A673 (cell line): ENCODE results near the gene SMARCA2. TPM values are rescaled to one million over a fixed set of nuclear protein-coding genes. Genes with fewer than 3 reads are reported as not detected.

Source experiments
- BruUV-seq: library from RNA; stranded (reverse); fragments of 400-500 nt; replicated peaks from 2 replicates; lab custom pipeline; 2021; lab: Mats Ljungman, UMichigan
- CTCF ChIA-PET: fragments of 300-600 bp; sonication (Branson Sonifier 250); formaldehyde crosslinking; loops from one replicate; lab custom pipeline; 2022; ENCODE audit warnings: antibody characterized with exemption; lab: Charles Lee
- POLR2A ChIA-PET: fragments of 300-600 bp; sonication (Branson Sonifier 250); formaldehyde crosslinking; loops from one replicate; lab custom pipeline; 2022; ENCODE audit warnings: antibody characterized with exemption; ENCODE audit not compliant: low non-redundant PET; lab: Charles Lee
- DNase-seq: peaks from one replicate; pipeline ENCODE4 v3.0.0-alpha.2; 2015; ENCODE audit warnings: low spot score
- H3K27ac ChIP-seq: fragments of 200-600 bp; sonication (generic); 2 replicates; pipeline ENCODE4 v1.5.1; 2016; ENCODE audit warnings: mixed run types, low read depth, mild to moderate bottlenecking, mixed read lengths, antibody characterized with exemption, low read length; ENCODE audit not compliant: poor library complexity, severe bottlenecking
- H3K27me3 ChIP-seq: fragments of 200-600 bp; sonication (generic); replicated peaks from 2 replicates; pipeline ENCODE4 v1.6.1; 2017; ENCODE audit warnings: mixed run types, low read depth, mild to moderate bottlenecking, mixed read lengths, antibody characterized with exemption, low read length; ENCODE audit not compliant: insufficient read depth, poor library complexity
- H3K36me3 ChIP-seq: fragments of 200-600 bp; sonication (generic); 2 replicates; pipeline ENCODE4 v1.6.1; 2016; ENCODE audit warnings: mixed run types, mild to moderate bottlenecking, mixed read lengths, antibody characterized with exemption, low read length; ENCODE audit not compliant: insufficient read depth, poor library complexity, severe bottlenecking
- H3K4me1 ChIP-seq: fragments of 200-600 bp; sonication (generic); 2 replicates; pipeline ENCODE4 v1.6.1; 2017; ENCODE audit warnings: mixed run types, mild to moderate bottlenecking, mixed read lengths, antibody characterized with exemption, low read length; ENCODE audit not compliant: insufficient read depth, poor library complexity, severe bottlenecking
- H3K4me3 ChIP-seq: fragments of 200-600 bp; sonication (generic); 2 replicates; pipeline ENCODE4 v1.5.1; 2016; ENCODE audit warnings: low read depth, mixed run types, mild to moderate bottlenecking, mixed read lengths, low read length; ENCODE audit not compliant: poor library complexity, severe bottlenecking
- H3K9me3 ChIP-seq: fragments of 200-600 bp; sonication (generic); 2 replicates; pipeline ENCODE4 v1.6.1; 2016; ENCODE audit warnings: mixed run types, low read depth, mild to moderate bottlenecking, mixed read lengths, antibody characterized with exemption, low read length; ENCODE audit not compliant: poor library complexity, severe bottlenecking
- EZH2 ChIP-seq: fragments of 200-600 bp; sonication (generic); IDR thresholded peaks from 2 replicates; pipeline ENCODE4 v1.6.1; 2017; ENCODE audit warnings: borderline replicate concordance, low read depth, mild to moderate bottlenecking, mixed read lengths, antibody characterized with exemption, low read length; ENCODE audit not compliant: poor library complexity, severe bottlenecking
- intact Hi-C: fragments of 100-400 bp; cut with micrococcal nuclease; formaldehyde crosslinking; loops from one replicate; pipeline ENCODE4 v1.10.0; 2022; ENCODE audit not compliant: unreplicated experiment
- total RNA-seq: library from RNA; stranded (reverse); gene quantifications from 2 replicates; pipeline ENCODE4 v1.2.3, GENCODE V29; 2021
- TF ChIP-seq, protein P1 (sequence below): fragments of 300-800, 200-600 bp; sonication (generic); conservative IDR thresholded peaks from 2 replicates; pipeline ENCODE4 v1.5.1; 2017; ENCODE audit warnings: low read depth, mild to moderate bottlenecking, antibody characterized with exemption, low read length, moderate library complexity, mixed read lengths

SMARCA2 gene
- total RNA-seq, 1 experiment from 2014 or later = 69.0 TPM

DNA sequence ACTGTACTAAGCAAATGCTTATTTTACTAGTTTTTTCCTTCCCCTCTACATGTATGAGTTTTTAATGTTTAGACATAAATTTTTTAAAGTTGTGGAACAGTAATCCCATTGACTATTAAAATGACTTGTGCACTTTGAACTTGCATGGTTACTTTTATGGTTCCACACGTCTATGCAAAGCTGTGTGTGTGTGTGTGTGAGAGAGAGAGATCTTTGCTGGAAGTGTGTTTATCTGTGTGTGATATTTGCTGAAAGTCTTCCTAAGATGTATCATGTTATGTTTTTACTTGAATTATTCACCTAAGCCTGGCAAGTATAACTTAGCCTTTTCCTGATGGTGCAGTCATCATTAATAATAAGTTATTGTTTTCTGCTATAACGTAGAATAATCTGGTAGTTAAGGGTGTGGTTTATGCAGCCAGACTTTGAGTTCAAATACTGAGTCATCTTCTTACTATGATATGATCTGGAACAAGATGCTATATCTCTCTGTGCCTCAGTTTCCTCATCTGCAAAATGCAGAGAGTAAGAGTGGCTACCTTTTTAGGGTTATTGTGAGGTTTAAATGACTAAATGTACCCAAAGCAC, 138.6 kb downstream of the SMARCA2 start:
- H3K9me3 ChIP-seq = no peaks in the 10 kb centered on the region
- CTCF ChIA-PET = no interaction called here
- POLR2A ChIA-PET = no interaction called here
- peaks cover 19% of the 10 kb centered on the region for H3K4me1 ChIP-seq
- H3K27ac ChIP-seq = no peak overlapping the region
- no TSS peak for BruUV-seq
- DNase-seq = no peak
- intact Hi-C loops = no loop called here
- H3K4me3 ChIP-seq = no peak overlapping the region
- no peak for TF ChIP-seq EZH2
- TF ChIP-seq, protein P1, sequence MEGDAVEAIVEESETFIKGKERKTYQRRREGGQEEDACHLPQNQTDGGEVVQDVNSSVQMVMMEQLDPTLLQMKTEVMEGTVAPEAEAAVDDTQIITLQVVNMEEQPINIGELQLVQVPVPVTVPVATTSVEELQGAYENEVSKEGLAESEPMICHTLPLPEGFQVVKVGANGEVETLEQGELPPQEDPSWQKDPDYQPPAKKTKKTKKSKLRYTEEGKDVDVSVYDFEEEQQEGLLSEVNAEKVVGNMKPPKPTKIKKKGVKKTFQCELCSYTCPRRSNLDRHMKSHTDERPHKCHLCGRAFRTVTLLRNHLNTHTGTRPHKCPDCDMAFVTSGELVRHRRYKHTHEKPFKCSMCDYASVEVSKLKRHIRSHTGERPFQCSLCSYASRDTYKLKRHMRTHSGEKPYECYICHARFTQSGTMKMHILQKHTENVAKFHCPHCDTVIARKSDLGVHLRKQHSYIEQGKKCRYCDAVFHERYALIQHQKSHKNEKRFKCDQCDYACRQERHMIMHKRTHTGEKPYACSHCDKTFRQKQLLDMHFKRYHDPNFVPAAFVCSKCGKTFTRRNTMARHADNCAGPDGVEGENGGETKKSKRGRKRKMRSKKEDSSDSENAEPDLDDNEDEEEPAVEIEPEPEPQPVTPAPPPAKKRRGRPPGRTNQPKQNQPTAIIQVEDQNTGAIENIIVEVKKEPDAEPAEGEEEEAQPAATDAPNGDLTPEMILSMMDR = no peak
- no peaks in the 10 kb centered on the region for H3K27me3 ChIP-seq
- no peaks in the 10 kb centered on the region for H3K36me3 ChIP-seq

DNA sequence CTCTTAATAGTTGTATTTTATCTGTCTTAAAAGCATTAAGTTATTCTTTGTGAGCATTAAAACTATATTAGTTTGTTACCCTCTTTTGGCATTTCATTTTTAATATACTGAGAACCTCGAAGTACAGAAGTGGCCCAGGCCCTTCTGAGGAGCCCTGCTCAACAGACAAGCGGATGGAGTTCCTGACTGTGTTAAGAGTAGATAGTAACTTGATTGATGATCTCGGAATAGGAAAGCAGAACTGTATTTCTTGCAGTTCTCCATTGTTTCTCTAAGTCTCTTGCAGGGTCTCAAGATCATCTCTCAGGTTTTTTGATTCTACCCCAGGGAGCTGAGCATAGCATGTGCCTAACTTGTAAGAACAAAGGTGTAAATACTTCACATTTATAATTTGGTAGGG, 139.6 kb downstream of the SMARCA2 start:
- no TSS peak for BruUV-seq
- Histone ChIP-seq H3K36me3 (no peaks in the 10 kb centered on the region), H3K27me3 (no peaks in the 10 kb centered on the region), H3K27ac (no peak overlapping the region), H3K4me1 (peaks cover 20% of the 10 kb centered on the region), H3K9me3 (no peaks in the 10 kb centered on the region), H3K4me3 (no peak overlapping the region)
- intact Hi-C loops = no loop called here
- DNase-seq = no peak
- CTCF ChIA-PET = no interaction called here
- TF ChIP-seq EZH2 = no peak
- TF ChIP-seq, protein P1 = no peak
- POLR2A ChIA-PET = no interaction called here

DNA sequence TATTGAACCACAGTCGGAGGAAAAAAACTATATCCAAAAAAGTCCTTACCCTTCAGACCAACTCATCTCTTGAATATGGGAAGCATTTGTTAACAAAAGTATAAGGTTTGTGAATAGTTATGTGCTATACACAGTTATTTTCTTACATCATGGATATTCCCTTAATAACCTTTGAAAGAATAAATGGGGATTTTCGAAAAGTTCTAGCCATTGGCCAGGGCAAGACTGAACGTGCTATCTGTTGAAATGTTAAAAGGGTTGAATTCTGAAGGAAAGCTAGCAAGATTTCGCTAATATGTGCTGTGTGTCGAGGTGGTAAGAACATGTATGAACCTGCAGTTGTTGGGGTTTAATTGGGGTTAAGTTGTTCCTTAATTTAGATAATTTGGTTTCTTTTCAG, 140.8 kb downstream of the SMARCA2 start:
- H3K4me1 ChIP-seq = peaks cover 27% of the 10 kb centered on the region
- POLR2A ChIA-PET = no interaction called here
- H3K4me3 ChIP-seq = no peak overlapping the region
- CTCF ChIA-PET = no interaction called here
- no peaks in the 10 kb centered on the region for H3K27me3 ChIP-seq
- no peak for DNase-seq
- H3K36me3 ChIP-seq = no peaks in the 10 kb centered on the region
- no peak overlapping the region for H3K27ac ChIP-seq
- intact Hi-C loops = no loop called here
- H3K9me3 ChIP-seq = no peaks in the 10 kb centered on the region
- no TSS peak for BruUV-seq
- TF ChIP-seq EZH2 = no peak
- TF ChIP-seq, protein P1 = no peak
